ENCODE results near the gene RAD54L.
A peak's percentile ranks its signal among the peaks of the same experiment; 100 is the strongest.
"Not testable (repeated sequence)": the region's sequence is repeated elsewhere in the genome, so short reads cannot be mapped to it uniquely, and the experiment has no call there.

Gene RAD54L

DNA sequence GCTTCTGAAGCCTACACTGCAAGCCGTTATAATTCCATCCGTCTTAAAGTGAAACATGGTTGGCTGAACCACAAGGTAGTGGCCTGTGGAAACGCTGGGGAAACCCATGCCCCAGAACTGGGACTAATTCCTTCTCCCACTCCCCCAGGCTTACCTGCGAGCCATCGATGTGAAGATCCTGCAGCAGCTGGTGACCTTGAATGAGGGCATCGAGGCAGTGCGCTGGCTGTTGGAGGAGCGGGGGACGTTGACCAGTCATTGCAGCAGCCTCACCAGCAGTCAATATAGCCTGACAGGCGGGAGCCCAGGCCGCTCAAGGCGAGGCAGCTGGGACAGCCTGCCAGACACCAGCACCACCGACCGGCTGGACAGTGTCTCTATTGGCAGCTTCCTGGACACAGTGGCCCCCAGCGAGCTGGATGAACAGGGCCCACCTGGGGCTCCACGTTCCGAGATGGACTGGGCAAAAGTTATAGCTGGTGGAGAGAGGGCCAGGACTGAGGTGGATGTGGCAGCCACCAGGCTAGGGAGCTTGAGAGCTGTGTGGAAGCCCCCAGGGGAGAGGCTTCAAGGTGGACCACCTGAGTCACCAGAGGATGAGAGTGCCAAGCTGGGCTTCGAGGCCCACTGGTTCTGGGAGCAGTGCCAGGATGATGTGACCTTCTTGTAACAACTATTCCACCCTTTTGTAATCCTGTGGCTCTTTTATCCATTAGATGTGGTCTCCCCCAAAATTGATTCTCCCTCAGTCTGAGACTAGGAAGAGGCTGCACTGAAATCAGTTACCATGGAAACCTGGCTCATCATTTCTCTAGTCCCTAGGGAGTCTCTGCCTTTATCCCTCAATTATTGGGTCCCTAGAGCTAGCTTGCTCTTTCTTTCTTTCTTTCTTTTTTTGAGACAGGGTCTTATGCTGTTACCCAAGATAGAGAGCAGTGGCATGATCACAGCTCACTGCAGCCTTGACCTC is 27.7 kb upstream of the RAD54L start:
- TF ChIP-seq, protein P1, sequence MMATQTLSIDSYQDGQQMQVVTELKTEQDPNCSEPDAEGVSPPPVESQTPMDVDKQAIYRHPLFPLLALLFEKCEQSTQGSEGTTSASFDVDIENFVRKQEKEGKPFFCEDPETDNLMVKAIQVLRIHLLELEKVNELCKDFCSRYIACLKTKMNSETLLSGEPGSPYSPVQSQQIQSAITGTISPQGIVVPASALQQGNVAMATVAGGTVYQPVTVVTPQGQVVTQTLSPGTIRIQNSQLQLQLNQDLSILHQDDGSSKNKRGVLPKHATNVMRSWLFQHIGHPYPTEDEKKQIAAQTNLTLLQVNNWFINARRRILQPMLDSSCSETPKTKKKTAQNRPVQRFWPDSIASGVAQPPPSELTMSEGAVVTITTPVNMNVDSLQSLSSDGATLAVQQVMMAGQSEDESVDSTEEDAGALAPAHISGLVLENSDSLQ (IDR thresholded peaks at IDR 0.05), result no peak
- ChIA-PET CTCF (interaction anchor here (0.9 kb wide), 2 partner anchors 16 to 25 kb away, joined by 3 to 4 read pairs; partner anchors contain the start of gene LURAP1), POLR2A (interaction anchor here (0.8 to 2.1 kb wide), 4 partner anchors 17 to 38 kb away, joined by 3 to 6 read pairs (median 4); partner anchors contain the start of gene LURAP1)
- DNase-seq (ENCODE audit: extremely low spot score), result no peak

DNA sequence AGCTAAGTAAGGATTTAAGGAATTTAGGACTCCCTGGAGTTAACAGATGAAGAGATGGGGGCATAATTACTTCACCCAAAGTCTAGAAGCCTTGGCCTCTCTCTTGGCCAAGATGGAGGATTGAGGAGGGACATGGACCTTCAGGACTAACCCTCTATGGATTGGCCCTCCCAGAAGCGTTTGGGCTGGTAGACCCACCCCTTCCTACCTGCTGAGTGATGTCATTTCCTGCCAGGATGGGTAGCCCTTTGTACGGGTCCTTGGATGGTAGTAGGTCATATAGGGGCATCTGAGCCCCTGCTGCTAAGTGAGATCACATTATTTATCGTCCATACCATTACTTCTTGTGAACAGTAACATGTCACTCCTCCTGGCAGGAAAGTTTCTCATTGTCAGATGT is 26.8 kb upstream of the RAD54L start:
- TF ChIP-seq LEF1 (IDR thresholded peaks at IDR 0.05; ENCODE audit: borderline replicate concordance) (no peak), SUZ12 (IDR thresholded peaks at IDR 0.05) (no peak), ELF4 (IDR thresholded peaks at IDR 0.05) (no peak), FOXK2 (IDR thresholded peaks at IDR 0.05) (no peak), ZNF384 (IDR thresholded peaks at IDR 0.05) (no peak), FOXA1 (IDR thresholded peaks at IDR 0.05) (no peak), BHLHE40 (IDR thresholded peaks at IDR 0.05; ENCODE audit: borderline replicate concordance) (no peak), SP1 (IDR thresholded peaks at IDR 0.05) (no peak), HDGF (IDR thresholded peaks at IDR 0.05; ENCODE audit: borderline replicate concordance) (no peak), L3MBTL2 (conservative IDR thresholded peaks at IDR 0.05) (no peak)
- TF ChIP-seq, protein P1 (IDR thresholded peaks at IDR 0.05), result no peak

DNA sequence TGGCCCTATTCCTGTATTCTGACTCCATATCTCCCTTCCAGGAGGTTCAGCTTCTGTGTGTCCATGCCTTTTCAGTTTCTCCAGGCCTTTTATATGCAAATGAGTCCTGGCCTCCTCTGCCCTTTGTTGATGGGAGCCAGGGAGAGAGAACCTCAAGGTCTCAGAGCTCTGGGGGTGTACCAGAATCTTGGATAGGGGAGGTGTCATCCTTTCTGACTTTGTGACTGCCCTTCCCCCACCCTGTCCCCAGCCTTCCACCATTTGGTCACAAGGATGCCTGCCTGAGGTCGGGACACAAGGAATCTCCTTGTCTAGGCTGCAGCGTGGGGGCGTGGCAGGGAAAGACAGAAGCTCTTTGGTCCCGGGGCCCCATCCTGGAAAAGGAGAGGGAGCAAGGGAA is 25.8 kb upstream of the RAD54L start:
- POLR2A ChIA-PET, result interaction anchor here (0.8 to 1.2 kb wide), 4 partner anchors 12 to 23 kb away, joined by 3 to 5 read pairs (median 3); no protein-coding TSS in a partner anchor
- DNase-seq (ENCODE audit: extremely low spot score), result no peak
- CTCF ChIA-PET, result no interaction called here
- TF ChIP-seq, protein P1 (IDR thresholded peaks at IDR 0.05), result no peak
- no peak for TF ChIP-seq HDGF (IDR thresholded peaks at IDR 0.05; ENCODE audit: borderline replicate concordance)
- no peak for TF ChIP-seq ZNF384 (IDR thresholded peaks at IDR 0.05)
- no peak for TF ChIP-seq ARNT (IDR thresholded peaks at IDR 0.05)
- TF ChIP-seq NFRKB (IDR thresholded peaks at IDR 0.05), result no peak
- no peak for TF ChIP-seq FOXA1 (IDR thresholded peaks at IDR 0.05)
- no peak for TF ChIP-seq LEF1 (IDR thresholded peaks at IDR 0.05; ENCODE audit: borderline replicate concordance)
- TF ChIP-seq TARDBP (IDR thresholded peaks at IDR 0.05), result no peak
- no peak for TF ChIP-seq L3MBTL2 (conservative IDR thresholded peaks at IDR 0.05)
- TF ChIP-seq ELF4 (IDR thresholded peaks at IDR 0.05), result no peak
- no peak for TF ChIP-seq SUZ12 (IDR thresholded peaks at IDR 0.05)
- TF ChIP-seq FOXM1 (IDR thresholded peaks at IDR 0.05; ENCODE audit: borderline replicate concordance), result no peak
- TF ChIP-seq CTBP1 (IDR thresholded peaks at IDR 0.05; ENCODE audit: borderline replicate concordance), result no peak
- TF ChIP-seq BHLHE40 (IDR thresholded peaks at IDR 0.05; ENCODE audit: borderline replicate concordance), result no peak
- TF ChIP-seq FOXK2 (IDR thresholded peaks at IDR 0.05), result no peak
- no peak for TF ChIP-seq SP1 (IDR thresholded peaks at IDR 0.05)

More for the DNA sequence above, 26.8 kb upstream of the RAD54L start:
- ChIA-PET CTCF (no interaction called here), POLR2A (interaction anchor here (1.2 to 2.1 kb wide), 2 partner anchors 22 to 26 kb away, joined by 3 to 6 read pairs; no protein-coding TSS in a partner anchor)
- no peak for DNase-seq (ENCODE audit: extremely low spot score)

DNA sequence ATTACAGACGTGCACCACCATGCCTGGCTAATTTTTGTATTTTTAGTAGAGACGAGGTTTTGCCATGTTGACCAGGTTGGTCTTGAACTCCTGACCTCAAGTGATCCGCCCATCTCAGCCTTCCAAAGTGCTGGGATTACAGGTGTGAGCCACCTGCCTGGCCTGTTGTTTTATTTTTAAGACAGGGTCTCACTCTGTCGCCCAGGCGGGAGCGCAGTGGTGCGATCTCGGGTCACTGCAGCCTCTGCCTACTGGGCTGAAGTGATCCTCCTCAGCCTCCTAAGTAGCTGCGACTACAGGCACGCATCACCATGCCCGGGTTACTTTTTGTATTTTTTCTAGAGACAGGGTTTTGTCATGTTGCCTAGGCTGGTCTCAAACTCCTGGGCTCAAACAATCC is 24.5 kb upstream of the RAD54L start:
- ChIA-PET POLR2A (interaction anchor here (1.0 to 2.5 kb wide), 4 partner anchors 21 to 183 kb away, joined by 3 to 15 read pairs (median 4); partner anchors contain the start of genes PIK3R3 and RAD54L), CTCF (interaction anchor here (0.5 to 3.7 kb wide), 21 partner anchors 10 to 411 kb away, joined by 3 to 36 read pairs (median 6); partner anchors contain the start of gene LURAP1)

DNA sequence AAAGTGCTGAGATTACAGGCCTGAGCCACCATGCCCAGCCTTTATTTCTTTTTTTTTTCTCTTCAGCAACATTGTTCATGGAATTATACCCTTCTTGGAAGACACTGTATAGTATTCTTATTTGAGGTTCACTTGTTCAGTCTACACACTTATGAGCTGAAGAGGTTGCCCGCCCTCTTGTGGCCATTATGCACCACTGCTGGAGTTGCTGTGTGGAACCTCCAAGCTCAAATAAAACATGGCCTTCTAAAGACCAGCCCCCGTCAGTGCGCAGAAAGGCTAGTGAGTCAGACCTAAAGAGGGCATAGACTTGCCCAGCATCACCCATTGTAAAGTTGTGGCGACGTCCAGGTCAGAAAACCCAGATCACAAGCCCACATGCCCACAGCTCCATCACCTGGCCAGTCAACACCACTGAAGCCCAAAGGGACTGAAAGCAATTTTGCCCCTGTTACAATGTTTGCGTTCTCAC is 24.1 kb upstream of the RAD54L start:
- ChIA-PET POLR2A (interaction anchor here (1.0 to 2.5 kb wide), 4 partner anchors 21 to 184 kb away, joined by 3 to 15 read pairs (median 4); partner anchors contain the start of genes PIK3R3 and RAD54L), CTCF (interaction anchor here (0.5 to 3.7 kb wide), 26 partner anchors 10 to 412 kb away, joined by 3 to 36 read pairs (median 6); partner anchors contain the start of genes LURAP1 and PIK3R3)
- TF ChIP-seq ZNF384 (IDR thresholded peaks at IDR 0.05) (no peak), FOXM1 (IDR thresholded peaks at IDR 0.05; ENCODE audit: borderline replicate concordance) (no peak), LEF1 (IDR thresholded peaks at IDR 0.05; ENCODE audit: borderline replicate concordance) (no peak), FOXA1 (IDR thresholded peaks at IDR 0.05) (no peak), SUZ12 (IDR thresholded peaks at IDR 0.05) (no peak), HDGF (IDR thresholded peaks at IDR 0.05; ENCODE audit: borderline replicate concordance) (no peak), ELF4 (IDR thresholded peaks at IDR 0.05) (no peak), BHLHE40 (IDR thresholded peaks at IDR 0.05; ENCODE audit: borderline replicate concordance) (no peak), NFRKB (IDR thresholded peaks at IDR 0.05) (no peak), L3MBTL2 (conservative IDR thresholded peaks at IDR 0.05) (no peak), SP1 (IDR thresholded peaks at IDR 0.05) (no peak)
- TF ChIP-seq, protein P1 (IDR thresholded peaks at IDR 0.05), result no peak
- DNase-seq (ENCODE audit: extremely low spot score), result peak; percentile 71

More for the DNA sequence above, 24.5 kb upstream of the RAD54L start:
- DNase-seq (ENCODE audit: extremely low spot score), result not testable (repeated sequence)

All from HEK293T (cell line).